ENCODE measurements around the gene RBM20. TPM values are rescaled to one million over a fixed set of nuclear protein-coding genes. Genes with fewer than 3 reads are reported as not detected.

RBM20 gene
- polyA plus RNA-seq, 3 donors: 4.5 to 8.3 (median 8.1) TPM

DNA sequence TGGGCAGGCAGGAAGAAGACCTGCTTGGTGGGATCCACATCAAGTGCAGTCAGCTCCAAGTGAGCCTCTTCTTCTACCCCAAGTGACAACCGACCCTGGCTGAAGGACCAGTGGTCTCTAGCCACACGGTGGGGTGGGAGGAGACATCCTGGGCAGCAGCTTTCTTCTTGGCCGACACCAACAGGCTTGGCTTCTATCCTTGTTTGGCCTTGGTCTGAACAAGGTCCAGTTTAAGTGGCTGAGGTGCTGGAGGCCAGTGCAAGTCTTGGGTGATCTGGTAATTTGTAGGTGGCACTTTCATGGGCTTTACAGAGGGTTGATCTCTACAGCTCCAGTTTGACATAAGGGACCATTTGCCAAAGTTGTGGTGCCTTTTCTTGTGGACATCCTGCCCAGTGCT is 164.0 kb downstream of the RBM20 start:
- DNase-seq: no peak

DNA sequence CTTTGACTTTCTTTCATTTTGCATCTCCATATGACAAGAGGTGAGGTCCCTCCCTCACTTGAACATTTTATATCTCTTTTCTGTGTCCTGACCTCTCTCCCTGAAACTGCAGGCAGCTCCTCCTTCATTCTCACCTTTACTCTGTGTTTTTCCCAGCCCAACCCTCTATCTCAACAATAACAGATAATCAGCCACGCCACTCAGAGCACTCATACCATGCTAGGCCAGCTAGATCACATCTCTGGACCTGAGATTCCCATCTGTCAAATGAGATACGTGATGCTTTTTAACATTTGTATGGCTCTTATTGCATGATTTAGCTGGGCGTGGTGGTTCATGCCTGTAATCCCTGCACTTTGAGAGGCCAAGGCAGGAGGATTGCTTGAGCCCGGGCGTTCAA is 164.5 kb downstream of the RBM20 start:
- no peak for DNase-seq

DNA sequence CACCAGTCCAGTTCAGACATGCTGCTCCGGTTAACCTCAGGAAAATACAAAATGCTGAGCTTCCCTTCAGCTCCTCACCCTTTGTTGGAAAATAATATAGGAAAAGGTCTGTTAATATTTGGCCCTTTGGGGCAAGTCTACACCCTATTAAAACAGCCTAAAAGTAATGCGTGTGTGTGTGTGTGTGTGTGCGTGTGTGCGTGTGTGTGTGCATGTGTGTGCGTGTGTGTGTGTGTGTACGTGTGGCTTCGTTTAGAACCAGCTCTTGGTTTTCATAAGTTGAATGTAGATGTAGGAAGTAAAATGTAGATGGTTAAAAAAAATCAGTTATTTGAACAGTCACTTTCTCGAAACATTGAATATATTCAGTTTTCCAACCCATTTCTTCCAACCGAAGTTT is 166.5 kb downstream of the RBM20 start:
- DNase-seq: no peak

DNA sequence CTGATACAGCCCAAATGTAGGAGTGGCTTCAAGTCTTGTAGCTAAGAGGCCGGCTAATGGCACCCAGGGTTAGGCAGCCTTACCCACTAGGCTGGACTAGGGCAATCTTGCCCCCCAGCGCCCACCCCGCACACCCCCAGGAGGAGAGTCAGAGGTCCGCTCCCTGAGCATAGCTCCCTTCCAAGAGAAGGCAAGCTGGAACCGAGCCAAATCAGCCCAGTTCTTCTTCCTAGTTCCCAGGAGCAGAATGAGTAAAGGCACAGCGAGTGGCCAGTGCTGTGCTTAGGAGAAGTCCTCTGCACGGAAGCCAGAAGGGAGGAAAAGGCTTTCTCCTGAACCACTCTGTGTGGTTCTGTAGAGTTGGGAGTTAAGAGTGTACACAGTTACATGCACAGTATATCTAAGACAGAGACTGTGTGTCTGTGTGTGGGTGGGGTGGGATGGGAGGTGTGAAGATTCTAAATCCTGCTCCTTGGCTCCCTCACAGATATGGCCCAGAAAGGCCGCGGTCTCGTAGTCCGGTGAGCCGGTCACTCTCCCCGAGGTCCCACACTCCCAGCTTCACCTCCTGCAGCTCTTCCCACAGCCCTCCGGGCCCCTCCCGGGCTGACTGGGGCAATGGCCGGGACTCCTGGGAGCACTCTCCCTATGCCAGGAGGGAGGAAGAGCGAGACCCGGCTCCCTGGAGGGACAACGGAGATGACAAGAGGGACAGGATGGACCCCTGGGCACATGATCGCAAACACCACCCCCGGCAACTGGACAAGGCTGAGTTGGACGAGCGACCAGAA is 167.8 kb downstream of the RBM20 start:
- no peak for DNase-seq

DNA sequence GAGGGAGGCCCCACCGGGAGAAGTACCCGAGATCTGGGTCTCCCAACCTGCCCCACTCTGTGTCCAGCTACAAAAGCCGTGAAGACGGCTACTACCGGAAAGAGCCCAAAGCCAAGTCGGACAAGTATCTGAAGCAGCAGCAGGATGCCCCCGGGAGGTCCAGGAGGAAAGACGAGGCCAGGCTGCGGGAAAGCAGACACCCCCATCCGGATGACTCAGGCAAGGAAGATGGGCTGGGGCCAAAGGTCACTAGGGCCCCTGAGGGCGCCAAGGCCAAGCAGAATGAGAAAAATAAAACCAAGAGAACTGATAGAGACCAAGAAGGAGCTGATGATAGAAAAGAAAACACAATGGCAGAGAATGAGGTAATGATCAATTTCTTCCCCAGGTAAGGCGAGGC is 168.4 kb downstream of the RBM20 start:
- no peak for DNase-seq

DNA sequence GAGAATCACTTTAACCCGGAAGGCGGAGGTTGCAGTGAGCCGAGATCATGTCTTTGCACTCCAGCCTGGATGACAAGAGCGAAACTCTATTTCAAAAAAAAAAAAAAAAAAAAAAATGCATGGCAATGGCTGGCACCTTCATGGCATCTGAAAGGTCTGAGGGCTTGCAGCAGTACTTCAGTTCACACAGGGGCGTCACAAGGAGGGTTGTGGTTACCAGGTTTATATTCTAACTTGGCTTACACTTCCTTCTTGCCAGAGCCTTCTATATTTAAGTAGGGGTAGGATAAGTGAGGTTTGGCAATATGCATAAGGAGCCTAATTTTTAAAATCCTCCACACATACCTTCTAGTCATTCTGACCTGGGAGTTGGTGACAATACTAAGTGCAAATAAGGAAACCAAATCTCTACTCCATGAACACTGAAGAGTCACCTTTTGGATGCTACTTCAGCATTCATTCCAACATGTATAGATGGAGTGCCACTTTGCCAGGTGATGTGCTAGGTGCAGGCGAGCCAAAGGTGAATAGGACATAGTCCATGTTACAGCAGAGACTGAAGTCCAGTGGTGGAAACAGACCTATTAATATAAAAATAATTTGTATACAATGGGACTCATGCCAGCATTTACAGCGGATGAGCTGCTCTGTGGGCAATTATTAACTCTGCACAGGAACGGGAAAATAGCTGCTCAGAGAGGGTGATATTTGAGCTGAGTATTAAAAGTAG is 169.8 kb downstream of the RBM20 start:
- no peak for DNase-seq

DNA sequence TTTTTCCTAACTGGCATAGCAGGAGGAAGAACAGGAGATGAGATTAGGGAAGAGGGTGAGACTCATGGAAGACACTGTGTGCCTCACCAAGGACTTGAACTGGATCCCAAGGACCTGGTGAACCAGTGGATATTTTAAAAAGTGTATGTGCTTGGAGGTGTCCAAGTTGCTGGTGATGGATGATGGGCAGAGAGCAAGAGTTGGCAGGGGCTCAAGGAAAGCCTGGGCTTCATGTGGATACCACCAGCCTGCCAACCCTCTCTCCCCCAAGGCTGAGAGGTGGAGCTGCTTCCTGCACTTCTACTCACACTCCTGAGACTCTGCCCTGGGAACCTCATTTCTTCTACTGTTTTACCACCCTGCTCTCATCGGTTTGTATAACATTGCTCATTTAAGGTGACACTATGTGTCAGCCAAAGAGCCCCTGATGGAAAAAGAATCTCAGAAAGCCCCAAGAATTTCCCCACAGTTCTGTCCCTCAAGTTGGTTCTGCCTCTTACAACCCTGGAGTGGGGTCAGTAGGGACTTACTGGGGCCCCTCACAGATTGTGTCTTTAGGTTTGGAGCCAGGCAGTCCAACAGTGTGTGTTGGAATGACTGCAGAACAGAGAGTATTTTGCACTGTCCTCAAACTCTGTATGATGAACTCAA is 171.3 kb downstream of the RBM20 start:
- DNase-seq: no peak

DNA sequence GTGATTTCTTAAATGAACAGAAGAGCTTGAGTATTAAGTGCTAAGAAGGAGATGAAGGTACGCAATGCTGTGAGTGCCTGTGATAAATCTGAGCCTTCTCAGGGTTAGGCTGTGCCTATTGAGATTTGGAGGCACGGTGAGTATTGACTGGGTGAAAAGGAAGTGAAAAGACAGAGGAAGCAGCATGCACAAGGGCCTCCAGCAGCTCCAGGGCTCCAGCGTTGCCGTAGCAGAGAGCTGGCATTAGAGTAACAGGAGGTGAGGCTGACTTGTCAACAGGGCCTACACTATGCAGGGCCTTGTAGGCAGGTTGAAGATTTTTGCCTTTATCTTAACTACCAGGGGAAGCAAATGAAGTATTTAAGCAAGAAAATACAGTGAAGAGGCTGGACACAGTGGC is 173.5 kb downstream of the RBM20 start:
- no peak for DNase-seq

DNA sequence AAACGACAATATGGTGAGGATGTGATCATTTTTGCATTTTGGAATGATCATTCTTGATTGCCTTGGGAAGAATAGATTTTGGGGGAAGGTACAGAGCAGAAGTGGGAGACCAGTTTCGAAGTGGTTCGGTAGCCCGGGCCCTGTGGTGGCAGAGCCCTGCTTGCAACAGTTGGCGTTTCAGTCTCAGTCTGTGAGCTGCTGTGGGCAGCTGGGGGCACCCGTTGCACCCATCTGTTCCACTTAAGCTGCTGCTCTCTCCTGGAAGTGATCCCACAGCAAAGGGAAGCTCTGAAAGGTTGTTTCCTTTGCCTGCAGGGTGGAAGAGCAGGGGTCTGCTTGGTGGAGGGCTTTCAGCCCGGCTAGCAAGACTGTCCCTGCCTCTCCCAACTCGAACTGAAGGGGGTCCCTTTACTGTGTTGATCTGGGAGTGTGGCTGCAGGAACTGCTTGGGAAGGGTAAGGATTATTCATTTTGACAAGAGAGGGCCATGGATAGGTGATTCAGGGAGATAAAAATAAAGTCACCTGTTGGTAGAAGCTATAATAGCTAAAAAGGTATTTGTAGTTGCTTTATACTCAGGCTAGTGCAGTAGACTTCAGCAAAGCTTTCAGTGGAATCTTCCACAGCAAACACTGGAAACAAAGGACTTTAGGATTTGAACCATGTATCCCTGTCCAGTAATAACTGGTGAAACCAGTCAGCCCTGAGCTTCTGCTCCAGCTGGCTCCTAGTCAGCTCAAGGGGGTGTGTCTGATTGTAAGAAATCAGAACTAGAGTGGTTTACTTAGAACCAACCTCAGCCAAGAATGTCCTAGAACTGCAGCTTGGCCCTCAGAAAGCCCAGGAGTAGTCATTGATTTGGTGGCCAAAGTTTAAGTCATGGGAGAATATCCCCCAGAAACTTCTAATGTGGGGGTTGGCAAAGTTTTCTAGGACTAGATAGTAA is 174.4 kb downstream of the RBM20 start:
- DNase-seq: no peak

DNA sequence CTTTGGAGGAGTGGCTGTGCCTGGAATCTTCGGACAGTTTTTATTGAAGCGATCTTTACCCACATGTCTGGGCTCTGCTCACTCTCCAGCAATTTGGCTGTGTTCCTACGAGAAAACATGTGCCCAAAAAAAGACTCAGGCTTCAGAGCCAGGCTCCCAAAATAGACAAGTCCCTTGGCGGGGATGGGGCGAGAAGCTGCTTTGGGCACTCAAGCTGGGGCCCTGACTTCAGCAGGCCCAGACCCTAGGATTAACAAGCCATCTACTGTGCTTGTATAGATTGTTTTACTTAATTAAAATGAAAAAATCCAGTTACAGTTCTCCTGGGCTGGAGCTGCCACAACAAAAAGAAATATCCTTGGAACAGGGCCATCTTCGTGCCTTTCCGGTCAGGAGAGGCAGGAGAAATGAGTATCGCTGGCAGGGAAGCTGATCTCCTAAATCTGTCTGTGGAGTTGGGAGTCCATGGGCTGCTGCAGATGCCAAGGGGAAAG is 176.2 kb downstream of the RBM20 start:
- no peak for DNase-seq

DNA sequence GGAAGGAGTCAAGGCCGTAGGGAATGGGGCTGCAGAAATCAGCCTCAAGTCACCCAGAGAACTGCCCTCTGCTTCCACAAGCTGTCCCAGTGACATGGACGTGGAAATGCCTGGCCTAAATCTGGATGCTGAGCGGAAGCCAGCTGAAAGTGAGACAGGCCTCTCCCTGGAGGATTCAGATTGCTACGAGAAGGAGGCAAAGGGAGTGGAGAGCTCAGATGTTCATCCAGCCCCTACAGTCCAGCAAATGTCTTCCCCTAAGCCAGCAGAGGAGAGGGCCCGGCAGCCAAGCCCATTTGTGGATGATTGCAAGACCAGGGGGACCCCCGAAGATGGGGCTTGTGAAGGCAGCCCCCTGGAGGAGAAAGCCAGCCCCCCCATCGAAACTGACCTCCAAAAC is 177.4 kb downstream of the RBM20 start:
- no peak for DNase-seq

DNA sequence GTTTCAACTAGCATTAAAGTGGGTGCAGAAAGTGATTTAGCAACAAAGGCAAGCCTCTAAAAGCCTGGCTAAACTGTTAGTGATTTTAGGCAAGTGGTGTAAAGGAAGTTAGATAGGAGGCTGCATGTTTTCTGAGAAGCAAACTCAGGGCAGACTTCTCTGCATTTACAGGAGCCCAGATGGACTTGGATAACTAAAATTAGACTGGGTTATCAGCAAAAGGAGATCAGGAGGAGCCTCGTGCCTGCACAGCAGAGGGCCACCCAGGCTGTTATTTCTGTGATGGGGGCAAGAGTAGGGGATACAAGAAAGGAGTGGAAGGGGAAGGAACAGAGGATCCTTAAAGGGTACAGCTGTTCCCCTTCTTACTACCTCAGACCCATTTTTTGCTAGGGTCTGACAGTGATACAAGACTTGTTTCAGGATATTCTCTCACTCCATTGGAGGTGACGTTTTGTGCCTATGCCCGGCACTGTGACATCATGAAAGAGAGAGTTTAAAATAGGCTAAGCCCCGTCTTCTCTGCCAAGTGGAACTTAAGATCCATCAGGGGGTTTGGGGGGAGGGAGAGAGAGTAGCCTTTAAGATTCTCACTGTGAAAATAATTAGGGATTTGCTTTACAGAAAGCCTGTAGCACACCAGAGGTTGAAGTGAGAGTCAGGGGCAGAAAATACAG is 178.0 kb downstream of the RBM20 start:
- no peak for DNase-seq

DNA sequence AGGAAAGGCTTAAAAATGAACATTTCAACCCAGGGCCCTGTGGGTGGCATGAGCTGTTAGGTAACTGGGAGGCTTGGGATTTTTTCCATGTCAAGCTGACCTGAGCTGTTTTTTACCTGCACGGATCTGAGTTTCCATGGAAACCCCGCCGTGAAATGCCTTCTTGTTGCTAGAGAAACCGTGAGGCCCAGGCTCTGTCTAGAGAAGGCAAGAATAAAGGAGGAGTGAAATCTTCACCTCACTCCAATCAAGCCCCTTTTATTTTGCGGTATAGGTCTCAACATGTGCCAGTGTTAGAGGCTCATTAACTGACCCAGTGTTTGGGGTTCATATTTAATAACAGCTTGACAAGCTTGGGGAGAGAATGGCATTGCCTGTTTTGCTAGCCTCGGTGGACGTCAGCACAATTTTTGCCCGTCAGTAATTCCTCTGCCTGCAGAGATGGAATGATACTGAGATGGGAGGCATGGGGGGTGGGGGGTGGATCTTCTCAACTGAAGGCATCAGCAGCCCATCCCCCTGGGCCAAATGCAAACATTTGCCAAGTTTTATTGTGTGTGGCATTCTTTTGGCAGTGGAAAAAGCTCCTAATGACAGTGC is 178.7 kb downstream of the RBM20 start:
- peak; percentile 81 for DNase-seq

DNA sequence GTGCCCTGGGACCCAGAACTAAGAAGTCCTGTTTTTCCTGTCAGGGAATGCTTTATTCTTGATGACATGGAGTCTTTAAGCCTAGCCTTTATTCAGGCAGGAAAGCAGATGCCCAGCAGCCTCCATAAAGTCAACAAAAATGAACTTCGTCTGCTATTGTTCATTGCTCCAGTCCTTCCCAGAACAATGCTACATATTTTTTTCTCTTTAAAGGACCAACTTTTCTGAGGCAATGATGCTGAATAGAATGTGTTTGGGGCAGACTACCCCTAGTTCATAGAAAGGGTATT is 180.0 kb downstream of the RBM20 start:
- no peak for DNase-seq

DNA sequence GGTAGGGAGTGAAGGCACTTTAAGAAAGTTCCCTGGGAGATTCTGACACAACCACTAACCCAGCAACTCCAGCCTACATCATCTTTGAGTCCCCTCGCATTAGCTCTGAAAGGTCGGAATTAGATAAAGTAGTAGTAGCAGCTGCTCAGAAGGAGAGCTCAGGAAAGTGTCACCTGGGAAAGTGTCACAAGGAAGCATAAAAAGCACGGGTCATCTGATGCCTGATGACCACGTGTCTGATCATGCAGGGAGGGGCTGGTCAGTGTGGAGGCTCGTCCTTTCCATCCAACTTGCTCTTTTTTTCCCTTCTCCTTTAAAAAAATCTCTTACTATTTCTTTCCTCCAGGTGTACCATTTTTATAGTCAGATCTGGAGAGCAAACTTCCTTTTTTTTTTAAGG is 180.5 kb downstream of the RBM20 start:
- DNase-seq: no peak

DNA sequence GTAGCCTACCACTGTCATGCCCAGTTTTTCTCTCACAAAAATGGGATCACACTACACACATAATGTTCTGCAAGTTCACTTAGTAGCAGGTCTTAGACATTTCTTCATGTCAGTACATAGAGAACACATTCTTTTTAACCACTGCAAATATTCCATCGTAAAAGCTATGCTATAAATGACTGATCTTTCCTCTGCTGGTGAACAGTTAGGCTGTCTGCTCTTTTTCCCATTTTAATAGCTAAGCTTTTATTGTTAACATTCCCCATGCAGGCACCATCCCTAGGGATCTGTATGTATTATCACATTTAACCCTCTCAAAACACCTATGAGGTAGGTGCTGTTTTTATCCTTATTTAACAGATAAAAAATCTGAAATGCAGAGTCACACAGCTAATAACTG is 181.4 kb downstream of the RBM20 start:
- no peak for DNase-seq

DNA sequence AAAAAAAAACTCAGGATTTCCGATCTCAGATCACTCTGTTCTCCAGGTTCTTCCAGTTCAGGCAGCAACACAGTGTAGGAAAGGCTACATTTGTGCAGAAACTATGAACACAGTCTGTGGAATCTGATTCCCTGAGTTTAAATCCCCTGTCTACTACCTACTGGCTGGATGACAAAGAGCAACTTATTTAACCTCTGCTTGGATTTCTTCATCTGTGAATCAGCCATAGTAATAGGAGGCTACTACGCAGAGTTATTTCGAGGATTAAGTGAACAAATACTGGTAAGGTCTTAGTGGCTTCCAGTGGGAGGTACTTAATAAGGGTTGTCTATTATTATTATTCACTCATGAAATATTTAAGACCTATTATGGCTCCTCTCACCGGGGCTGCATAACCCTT is 183.3 kb downstream of the RBM20 start:
- DNase-seq: no peak

DNA sequence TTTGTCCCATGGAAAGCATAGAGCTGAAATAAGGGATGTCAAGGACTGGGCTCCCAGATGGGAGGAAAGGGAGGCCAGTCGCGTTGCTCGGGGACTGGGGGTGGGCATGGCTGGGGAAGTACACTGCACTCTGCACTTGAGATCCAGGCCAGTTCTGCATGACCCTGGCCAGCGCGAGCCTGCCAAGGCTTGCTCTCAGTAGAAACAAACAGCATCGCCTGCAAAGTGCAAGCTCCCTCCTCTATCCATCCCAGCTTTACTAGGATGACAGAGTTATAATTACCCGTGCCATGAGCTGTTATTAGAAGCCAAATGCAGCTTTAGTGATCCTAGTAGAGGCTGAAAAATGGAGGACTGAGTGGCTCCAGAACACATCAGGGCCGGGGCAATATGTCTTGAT is 183.7 kb downstream of the RBM20 start:
- no peak for DNase-seq

DNA sequence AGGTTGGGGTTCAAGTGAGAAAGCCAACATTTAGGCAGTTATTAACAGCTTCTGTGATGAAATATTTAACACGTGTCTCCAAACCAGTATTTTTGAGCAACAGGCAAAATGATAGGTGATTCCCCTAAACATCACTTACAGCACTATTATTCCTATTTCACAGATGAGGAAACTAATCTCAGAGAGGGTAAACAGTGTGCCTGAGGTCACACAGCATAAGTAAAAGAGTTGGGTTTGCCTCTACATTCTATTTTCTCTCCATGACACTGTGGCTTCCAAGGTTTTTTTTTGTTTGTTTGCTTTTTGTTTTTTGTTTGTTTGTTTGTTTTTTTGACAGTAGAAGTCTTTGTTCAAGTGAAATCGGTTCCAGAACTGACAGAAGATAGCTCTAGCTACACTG is 184.4 kb downstream of the RBM20 start:
- DNase-seq: no peak

DNA sequence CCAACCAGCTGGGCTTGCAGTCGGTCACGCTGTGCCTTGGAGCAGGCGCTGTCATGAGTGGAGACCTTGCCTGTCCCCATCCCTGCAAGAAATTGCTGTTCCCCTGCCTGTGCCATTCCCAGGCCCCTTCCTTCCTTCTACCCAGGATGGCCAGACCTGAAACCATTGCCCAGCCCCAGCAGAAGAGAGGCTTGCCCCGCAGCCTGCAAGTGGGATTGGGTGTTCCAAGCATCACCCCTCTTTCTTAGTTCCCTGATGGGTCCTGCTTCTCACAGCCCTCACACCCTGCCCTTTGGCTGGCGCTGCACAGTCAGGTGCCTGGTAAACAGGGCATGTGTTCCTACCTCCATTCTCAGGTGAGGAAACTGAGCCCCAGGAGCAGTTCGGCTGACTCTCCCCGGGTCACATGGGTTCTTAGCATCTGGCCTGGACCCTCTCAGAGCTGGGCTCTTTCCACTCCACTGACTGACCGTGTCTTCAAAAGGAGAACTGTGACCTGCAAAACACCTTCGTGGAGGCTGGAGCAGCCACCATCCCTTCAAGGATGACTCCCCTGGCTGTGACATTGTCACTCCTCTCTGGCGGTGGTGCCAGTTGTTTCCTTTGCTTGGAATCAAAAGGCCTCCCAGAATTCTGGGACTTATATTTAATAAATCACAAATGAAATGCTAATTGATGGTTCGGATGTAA is 185.7 kb downstream of the RBM20 start:
- no peak for DNase-seq

All from renal pelvis (tissue), 4 donors.